Measurements from ENCODE around the gene MYEOV.

The MYEOV gene

DNA sequence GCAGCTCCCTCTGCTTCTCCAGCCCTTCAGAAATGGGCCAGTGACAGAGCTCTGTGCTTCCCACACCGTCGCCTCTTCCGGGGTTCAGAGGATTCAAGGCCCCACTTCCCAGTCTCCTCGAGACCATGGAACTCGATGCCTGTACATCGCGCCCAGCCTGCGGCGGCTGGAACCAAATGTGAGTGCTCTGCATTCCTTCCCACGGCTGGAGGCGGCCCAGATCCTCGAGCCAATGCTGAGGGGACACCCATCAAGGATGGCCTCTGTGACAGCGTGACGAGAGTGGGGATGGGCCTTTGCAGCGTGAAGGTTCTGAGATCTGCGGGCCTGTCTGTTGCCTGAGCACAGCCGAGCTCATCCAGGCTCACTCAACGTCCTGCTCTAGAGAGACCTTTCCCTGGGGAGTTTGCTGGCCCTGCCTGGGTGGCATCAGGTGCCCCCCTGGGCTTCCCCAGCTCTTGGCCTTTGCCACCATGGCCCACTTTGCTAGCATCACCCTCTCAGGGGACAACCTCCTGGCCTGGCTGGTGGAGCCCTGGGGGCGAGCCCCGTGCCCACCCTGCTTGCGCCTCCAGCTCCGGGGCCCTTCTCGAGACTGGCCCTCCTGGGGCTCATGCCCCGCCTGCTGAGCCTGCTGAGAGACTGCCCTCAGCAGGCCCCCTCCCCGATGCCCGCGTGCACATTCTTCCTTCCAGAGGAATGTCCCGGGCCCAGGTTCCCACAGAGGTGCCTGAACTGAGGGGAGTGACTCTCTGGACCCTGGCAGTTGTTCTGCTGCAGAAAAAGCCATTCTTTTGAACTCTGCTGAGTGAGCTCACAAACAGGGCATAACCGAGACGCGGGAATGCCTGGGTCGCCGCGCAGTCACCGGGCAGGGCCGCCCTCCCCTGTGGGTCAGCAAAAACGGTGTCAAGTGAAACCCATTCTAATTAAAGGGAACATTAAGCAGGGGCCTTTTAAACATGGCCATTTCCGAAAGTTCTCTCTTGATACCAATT is 7.3 kb upstream of the MYEOV start:
- DNase-seq (ENCODE audit: low read depth), result no peak

- no peak for DNase-seq (ENCODE audit: low read depth)
Measured at GRCh38 chr11:69287968-69288882, 5.7 kb upstream of the MYEOV start.

DNA sequence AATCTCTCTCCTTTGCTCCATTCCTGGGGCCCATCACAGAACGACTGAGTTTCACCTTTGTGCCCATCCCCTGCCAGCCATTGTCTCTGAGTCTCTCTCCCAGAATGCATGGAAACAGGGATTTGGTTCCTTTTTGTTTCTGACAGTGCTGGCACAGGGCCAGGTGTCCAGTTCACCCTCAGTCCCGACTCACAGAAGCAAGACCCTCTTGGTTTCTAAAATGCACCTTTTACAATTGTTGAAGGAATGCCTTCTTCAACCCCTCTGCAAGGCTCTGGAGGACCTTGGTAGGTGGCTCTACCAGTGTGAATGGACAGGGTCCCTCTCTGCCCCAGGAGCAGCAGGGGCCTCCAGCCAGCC is 5.1 kb upstream of the MYEOV start:
- DNase-seq (ENCODE audit: low read depth), result no peak

DNA sequence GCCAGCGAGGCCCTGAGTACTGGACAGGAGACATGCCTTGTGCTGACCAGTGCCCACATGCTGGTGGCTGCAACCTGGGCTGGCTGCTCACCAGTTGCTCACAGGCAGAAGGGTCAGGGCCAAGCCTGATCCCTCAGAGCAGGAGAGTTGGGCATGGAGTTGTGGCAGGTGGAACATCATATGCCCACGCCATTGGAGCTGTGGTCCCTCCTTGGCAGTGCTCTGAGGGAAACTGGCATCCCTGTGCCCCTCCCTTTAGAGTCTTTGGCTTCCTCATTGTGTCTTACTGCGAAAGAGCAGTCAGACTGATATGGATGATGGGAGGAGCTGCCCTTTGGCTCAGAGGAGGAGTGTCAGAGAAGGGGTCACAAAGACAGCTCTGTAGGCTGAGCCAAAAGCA is 3.1 kb upstream of the MYEOV start:
- DNase-seq (ENCODE audit: low read depth), result no peak

GRCh38 chr11:69291459-69292110 is 2.4 kb upstream of the MYEOV start:
- DNase-seq (ENCODE audit: low read depth), result no peak

- peak; percentile 29 for DNase-seq (ENCODE audit: low read depth)
Measured at GRCh38 chr11:69292221-69292648, 1.7 kb upstream of the MYEOV start.

GRCh38 chr11:69293087-69293486 is 868 bp upstream of the MYEOV start:
- DNase-seq (ENCODE audit: low read depth), result no peak

GRCh38 chr11:69294571-69295078 is 670 bp downstream of the MYEOV start:
- no peak for DNase-seq (ENCODE audit: low read depth)

GRCh38 chr11:69295079-69295994 is 1.4 kb downstream of the MYEOV start:
- DNase-seq (ENCODE audit: low read depth), result no peak

DNA sequence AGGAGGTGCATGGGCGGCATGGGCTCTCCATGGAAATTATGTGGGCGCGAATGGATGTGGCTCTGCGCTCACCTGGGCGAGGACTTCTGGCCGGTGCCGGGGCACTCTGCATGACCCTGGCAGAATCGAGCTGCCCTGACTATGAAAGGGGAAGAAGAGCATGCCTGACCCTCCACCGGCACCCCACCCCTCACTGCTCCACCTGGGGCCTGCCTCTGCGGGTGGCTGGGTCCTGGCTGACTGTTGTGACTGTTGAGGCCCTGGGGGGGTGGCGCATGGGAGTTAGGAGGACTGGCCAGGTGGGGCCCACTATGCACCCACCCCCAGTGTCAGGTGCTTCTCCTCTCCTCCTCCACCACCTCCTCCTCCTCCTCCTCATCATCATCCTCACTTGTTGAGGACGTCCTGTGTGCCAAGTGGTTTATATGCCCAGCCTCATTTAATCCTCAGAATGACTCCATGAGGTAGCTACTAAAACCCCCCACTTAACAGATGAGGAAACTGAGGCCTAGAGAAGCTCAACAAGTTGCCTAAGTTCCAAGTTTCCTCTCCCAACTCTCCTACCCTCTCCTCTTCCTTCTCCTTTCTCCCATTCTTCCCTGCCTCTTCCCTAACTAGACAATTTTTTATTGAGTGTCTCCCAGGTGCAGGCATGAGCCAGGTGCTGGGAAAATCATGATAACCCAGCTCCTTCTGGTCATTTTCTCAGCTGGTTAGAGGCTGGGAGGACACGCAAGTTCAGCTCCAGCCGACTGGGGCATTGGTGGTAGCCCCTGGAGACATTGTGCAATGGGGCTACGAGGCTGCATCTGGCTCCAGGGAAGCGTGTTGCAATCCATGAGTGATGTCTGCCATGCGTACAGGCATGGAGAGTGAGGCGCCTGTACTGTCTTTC is 2.3 kb downstream of the MYEOV start:
- DNase-seq (ENCODE audit: low read depth), result no peak

- DNase-seq (ENCODE audit: low read depth), result peak; percentile 51
Measured at GRCh38 chr11:69296890-69297786, 3.2 kb downstream of the MYEOV start.

GRCh38 chr11:69297787-69298266 is 3.9 kb downstream of the MYEOV start:
- DNase-seq (ENCODE audit: low read depth), result no peak

DNA sequence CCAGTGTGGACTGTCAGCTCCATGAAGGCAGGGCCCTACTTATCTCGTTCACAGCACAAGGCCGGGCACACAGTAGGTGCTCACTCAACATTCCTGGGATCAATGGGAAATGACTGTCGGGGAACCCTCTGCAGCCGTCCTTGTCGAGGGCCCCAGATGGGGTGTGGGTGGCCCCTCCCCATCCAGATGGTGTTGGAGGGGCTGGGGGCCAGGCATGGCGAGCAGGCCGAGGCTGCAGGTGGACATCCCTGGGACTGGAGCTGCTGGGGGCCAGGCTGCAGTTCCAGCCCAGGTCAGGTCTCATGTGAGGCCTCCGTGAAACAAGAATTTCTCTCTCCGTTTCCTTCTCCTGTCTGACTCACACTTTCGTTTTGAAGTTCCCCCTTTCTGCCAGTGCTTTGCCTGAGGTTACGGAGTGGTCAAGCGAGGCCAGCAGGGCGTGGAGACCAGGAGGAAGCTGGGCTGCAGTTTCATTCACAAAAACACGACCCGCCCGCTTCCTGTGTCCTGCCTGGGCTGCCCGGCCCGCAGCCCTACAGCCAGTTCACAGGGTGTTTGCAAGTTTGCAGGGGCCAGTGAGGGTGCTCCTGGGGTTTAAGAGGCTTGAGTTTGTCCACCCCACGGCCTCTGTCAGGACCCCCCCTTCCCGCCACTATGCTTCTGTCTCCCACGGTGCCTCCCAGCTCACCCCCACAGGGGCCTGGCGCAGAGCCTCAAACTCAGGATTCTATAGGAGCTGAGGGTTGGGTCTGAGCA is 4.5 kb downstream of the MYEOV start:
- DNase-seq (ENCODE audit: low read depth), result no peak

DNA sequence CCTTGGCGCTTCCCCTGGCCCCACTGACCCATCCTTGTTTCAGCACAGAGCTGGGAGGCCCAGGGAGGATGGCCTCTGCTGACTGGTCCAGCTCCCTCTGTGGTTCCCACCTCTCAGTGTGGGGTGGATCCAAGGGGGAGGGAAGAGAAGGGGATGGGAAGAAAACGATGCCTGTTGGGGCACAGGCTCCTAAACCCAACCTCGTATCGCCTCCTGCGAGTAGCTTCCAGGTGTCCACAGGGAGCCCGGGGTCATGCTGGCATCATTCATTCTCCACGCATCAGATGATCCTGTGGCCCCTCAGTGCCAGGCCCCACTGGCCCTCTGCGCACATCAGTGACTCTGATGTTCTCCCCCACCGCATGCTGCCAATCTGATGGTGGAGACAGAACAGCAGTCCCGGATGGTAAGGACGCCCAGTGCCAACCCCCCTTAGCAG is 5.1 kb downstream of the MYEOV start:
- no peak for DNase-seq (ENCODE audit: low read depth)

DNA sequence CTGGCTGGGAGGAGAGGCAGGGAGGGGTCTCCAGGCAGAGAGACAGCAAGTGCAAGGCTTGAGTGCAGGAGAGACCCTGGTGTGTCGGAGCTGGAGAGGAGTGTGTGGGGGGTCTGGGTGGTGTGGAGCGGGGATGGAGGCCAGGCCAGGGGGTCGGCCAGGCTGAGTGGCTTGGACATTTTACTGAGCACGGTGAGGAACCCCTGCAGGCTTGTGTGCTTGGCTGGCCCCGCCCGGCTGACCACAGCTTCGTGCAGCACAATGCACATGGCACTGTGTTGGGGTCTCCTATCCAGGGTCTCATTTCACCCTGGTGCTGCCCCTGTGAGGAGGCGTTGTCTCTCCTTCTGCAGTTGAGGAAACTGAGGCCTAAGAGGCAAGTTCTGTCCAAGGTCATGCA is 5.6 kb downstream of the MYEOV start:
- no peak for DNase-seq (ENCODE audit: low read depth)

DNA sequence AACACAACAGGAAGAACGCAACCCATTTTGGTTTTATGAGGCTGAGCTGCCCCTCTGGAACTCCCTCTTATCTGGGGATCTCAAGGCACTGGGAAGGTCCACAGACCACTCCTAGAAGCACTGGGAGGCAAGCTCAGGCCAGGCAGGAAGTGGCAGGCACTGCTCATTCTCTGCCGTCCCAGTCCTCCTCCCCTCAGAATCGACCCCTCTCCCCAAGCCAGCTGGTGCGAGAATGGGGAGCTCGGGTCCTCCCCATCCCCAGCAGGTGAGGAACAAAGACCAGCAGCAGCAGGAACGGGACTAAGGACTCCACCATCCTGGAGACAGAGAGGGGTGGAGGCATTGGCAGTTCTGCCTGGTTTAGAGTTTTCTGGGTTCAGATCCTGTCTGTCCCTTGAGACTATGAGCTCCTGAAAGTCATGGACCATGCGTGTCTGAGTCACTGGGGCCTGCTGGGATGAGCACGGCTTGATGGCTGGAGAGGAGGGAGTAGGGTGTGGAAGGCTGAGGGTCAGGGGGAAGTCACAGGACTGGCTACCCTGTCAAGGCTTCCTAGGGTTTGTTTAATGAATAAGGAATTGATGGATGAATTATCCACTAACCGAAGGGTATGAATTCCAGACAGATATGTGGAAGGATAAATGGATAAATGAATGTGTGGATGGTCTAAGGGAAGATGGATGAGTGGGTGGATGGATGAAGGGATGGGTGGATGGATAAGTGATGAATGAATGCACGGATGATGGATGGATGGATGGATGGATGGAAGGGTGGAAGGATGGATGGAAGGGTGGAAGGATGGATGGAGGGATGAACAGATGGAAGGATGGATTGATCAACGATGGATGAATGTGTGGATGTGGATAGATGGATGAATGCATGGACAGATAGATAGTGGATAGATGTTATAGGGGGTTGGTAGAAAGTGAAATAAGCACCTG is 6.4 kb downstream of the MYEOV start:
- no peak for DNase-seq (ENCODE audit: low read depth)

DNA sequence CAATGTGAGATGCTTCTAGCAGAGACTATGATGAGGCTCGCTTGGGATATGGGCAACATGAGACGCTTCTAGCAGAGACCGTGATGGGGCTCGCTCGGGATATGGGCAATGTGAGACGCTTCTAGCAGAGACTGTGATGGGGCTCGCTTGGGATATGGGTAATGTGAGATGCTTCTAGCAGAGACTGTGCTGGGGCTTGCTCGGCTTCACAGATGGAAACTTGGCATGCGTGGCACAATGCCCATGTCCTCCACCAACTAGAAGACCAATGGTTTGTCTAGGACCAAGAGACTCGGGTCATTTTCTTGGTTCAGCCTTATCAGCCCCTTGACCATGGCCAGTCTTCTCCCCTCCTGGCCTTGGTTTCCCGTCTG is 7.1 kb downstream of the MYEOV start:
- no peak for DNase-seq (ENCODE audit: low read depth)

All from stimulated activated CD8-positive, alpha-beta memory T cell treated with anti-CD3 and anti-CD28 coated beads, Interleukin-15, amount 100 ng/mL, for 1 hour (primary cell).